GM21529 (cell line): ENCODE measurements around the gene BBLN.

Source experiments
- ATAC-seq: cut with Tn5 transposase; IDR thresholded peaks from one replicate; pipeline ENCODE4 v1.9.1; 2021; ENCODE audit not compliant: unreplicated experiment

The BBLN gene

GRCh38 chr9:128144239-128145181 is 15.6 kb upstream of the BBLN start:
- ATAC-seq, result no peak

- no peak for ATAC-seq
Observed at GRCh38 chr9:128145536-128145935, 14.5 kb upstream of the BBLN start.

- no peak for ATAC-seq
Observed at GRCh38 chr9:128145951-128146351, 14.1 kb upstream of the BBLN start.

GRCh38 chr9:128146591-128147120 is 13.4 kb upstream of the BBLN start:
- no peak for ATAC-seq

GRCh38 chr9:128148509-128149000 is 11.5 kb upstream of the BBLN start:
- ATAC-seq, result no peak

GRCh38 chr9:128149001-128149701 is 10.9 kb upstream of the BBLN start, which contains the start of gene LCN2:
TSS of gene LCN2 (plus strand) at chr9:128149453. CDS start at chr9:128149526, 73 bp downstream.
- no peak for ATAC-seq

- no peak for ATAC-seq
Observed at GRCh38 chr9:128149951-128150593, 10.0 kb upstream of the BBLN start.

GRCh38 chr9:128150594-128151308 is 9.3 kb upstream of the BBLN start:
- no peak for ATAC-seq

- no peak for ATAC-seq
Observed at GRCh38 chr9:128151309-128152132, 8.5 kb upstream of the BBLN start.

- ATAC-seq, result no peak
Observed at GRCh38 chr9:128152133-128153059, 7.7 kb upstream of the BBLN start.

- ATAC-seq, result no peak
Observed at GRCh38 chr9:128153060-128153946, 6.8 kb upstream of the BBLN start.

- no peak for ATAC-seq
Observed at GRCh38 chr9:128153947-128154695, 5.9 kb upstream of the BBLN start.

- no peak for ATAC-seq
Observed at GRCh38 chr9:128155736-128156500, 4.1 kb upstream of the BBLN start.

GRCh38 chr9:128159522-128159783 is 612 bp upstream of the BBLN start:
- peak; percentile 5 for ATAC-seq

GRCh38 chr9:128160603-128160987 is 530 bp downstream of the BBLN start:
- peak; percentile 17 for ATAC-seq

GRCh38 chr9:128161215-128161902 is 1.3 kb downstream of the BBLN start:
- no peak for ATAC-seq
